NCI-H82 treated with DMSO at 0.1 percent for 48 hours (cell line): ENCODE data around the gene PAX6.

Experiments
- DNase-seq: peaks from one replicate; lab custom pipeline; 2025; ENCODE audit not compliant: unreplicated experiment; lab: John Stamatoyannopoulos, UW

Gene PAX6

DNA sequence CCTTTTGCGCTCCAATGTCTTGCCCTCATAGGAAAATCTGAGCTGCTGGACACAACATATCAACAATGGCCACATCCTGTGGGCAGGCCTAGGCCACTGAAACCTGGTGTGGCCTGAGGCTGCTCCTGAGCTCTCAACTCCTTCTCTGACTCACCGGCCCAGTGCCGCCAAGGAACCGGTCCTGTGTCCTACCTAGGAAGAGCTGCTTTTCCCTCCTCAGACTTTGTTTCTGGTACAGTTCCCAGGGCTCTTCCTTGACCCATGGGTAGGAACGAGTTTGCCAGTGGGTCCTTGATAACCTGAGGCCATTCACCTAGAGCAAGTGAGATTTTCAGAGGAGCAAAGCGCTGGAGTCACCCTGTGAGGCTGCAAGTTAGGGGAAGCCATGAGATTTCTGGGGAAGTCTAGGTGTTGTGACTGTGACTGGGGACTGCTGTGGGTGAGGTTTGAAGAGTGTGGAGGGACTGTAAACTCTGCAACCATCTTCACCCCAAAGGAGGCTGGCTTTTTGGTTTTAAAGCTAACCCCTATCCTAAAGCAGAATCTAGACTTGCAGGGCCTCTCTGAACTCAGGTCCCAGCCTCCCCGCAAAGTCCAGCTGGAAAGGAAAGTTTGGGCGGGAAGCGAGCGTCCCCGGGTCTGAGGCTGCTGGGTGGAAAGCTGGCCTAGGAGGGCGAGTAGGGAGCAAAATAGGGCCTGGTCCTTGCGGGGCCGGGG is 12.0 kb upstream of the PAX6 start:
- no peak for DNase-seq

- DNase-seq = no peak
Observed at GRCh38 chr11:31822175-31822926, 11.2 kb upstream of the PAX6 start.

GRCh38 chr11:31821766-31822165 is 10.6 kb upstream of the PAX6 start:
- DNase-seq = no peak

GRCh38 chr11:31821235-31821764 is 10.2 kb upstream of the PAX6 start:
- DNase-seq = no peak

- DNase-seq = no peak
Observed at GRCh38 chr11:31820438-31820818, 9.3 kb upstream of the PAX6 start.

- no peak for DNase-seq
Observed at GRCh38 chr11:31819621-31820437, 8.7 kb upstream of the PAX6 start.

- DNase-seq = no peak
Observed at GRCh38 chr11:31818874-31819331, 7.8 kb upstream of the PAX6 start.

- no peak for DNase-seq
Observed at GRCh38 chr11:31818425-31818755, 7.3 kb upstream of the PAX6 start.

DNA sequence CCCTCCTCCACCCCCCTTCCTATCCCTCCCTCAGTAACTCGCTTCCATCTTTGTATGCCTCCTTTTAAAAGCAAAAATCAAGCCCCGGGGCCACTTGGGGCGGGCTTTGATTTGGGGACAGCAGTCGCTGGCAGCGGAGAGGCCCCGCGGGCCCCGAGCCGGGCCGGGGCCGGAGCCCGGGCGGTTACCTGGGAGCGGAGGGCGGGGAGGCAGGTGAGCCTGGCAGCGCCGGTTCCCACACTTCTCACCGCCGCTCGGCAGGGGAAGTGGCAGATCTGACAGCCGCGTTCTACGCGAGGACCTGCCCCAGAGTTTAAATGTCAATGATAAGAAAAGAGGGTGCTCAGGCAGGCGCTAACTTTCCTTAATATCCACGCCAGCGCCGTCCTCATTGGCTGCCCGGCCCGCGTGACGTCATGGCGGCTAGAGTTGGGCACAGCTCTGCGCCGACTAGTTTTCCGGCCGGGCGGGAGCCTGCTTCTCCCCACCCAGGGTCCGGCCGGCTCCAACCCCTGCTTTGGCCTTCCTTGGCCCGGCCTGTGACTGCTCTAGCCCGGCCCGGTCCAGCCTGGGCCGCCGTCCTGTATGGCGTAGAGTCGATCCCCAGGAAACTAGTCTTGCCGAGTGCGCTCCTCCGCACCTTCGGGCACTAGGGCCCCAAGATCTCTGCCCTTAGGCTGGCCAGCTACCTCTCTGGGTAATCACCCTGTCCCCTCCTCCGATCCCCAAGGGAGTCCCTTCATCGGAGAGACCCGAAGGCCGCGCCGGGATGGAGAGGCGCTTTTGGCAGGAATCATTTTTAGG is 6.7 kb upstream of the PAX6 start:
- DNase-seq = no peak

GRCh38 chr11:31817054-31817620 is 6.0 kb upstream of the PAX6 start:
- DNase-seq = no peak

DNA sequence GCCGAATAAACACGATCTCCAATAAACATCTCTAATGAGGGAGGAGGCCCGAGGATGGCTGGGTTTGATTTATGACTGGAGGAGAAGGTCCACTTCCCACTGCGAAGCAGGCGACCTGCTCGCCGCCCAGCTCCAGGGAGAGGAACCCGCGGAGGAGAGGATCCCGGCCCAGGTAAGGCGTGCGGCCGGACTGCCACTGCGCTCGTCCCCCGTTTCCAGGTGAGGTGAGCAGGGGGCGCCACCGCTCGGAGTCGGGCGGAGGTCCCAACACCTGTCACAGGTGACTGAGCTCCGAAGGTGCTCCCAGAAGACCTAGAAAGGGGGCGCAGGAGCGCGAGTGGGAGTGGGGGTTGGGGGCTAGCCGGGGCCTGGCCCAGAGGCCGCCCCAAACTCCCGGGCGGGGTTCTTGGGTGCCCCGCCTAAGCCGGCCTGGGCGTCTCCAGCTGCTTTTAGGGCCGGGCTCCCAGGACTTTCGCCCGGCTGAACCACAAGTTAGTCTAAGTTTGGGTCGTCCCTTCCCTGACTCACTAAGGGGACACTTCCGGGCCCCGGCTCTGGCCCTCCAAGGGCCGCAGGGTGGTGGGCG is 5.4 kb upstream of the PAX6 start:
- DNase-seq = no peak

- no peak for DNase-seq
Observed at GRCh38 chr11:31815711-31816467, 4.8 kb upstream of the PAX6 start.

DNA sequence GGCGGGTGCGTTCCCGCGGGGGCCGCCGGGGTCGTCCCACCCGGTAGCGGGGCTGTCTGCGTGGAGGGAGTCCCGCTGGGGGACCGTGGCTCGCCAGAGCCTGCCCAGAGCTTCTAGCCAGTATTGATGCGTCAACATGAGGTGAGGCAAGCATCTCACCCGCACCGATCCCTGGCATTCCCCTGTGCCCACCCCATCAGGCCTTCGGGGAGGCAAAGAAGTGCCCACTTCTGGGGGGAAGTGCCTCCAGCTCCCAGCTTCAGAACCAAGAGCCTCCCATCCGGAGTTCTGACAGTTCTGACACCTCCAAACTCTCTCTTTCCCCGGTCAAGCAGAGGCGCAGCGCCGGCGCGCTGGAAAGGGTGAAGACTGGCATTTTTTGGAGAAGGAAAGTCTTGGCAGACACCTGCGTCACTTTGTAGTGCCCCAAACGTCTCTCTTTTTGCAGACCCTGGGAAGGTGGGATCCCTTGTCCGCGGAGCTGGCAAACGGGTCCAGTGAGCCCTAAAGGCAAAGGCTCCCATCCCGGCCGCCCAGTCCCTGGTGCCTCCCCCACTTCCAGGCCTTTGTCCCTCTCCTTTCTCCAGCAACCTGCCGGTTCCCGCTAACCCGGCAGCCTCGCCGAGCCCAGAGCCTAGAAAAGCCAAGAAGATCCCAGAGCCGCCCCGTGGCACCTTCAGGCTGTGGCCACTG is 3.2 kb upstream of the PAX6 start:
- no peak for DNase-seq

GRCh38 chr11:31813391-31814175 is 2.5 kb upstream of the PAX6 start:
- peak; percentile 43 for DNase-seq

DNA sequence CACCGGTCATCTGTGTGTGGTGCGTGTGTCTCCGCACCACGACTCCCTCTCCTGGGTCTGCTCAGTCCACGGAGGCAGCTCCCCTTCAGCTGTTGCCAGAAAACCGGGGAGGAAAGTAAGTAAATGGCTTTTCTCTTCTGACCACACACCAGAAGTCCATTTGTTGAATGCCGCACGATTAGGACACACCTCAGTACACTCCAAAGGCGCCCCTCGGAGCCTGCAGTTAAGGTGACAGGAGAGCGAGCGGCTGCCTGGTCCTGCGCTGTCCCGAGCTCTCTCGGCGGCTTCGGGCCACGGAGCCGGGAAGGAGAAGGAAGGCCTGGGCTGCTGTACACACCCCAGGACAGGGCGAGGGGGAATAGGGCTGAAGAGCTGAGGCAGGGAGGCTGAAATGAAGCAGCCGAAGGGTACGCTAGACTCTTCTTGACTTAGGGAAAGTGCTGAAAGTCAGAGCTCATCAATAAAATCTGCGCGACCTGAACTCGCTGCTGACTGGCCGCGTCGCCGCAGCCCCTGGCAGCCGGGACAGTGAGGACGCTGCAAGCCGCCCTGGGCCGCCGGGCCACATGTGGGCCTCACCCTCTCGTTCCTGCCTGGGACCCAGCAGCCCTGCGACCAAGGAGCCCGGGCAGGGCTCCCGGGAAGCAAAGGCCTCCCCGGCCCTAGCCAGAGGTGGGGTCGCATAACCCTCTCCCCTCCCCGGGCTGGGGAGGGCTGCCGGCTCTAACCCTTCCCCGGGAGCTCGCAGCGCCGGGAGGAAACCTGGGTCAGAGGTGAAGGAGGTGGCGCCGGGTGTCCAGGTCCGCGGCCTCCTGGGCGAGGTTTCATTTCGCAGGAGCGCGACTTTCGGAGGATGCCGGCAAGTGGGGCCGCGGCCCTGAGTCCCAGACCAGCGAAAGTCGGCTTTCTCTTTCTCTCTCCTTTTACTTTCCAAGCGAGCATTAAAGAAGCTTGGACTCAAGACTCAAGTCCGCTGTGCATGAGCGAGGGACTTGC is 1.6 kb upstream of the PAX6 start:
- DNase-seq = no peak

GRCh38 chr11:31809857-31810778 is 1.0 kb downstream of the PAX6 start:
- DNase-seq = no peak
